Naive B cell (primary cell): ENCODE data around the gene SMC1B. TPM values are rescaled to one million over a fixed set of nuclear protein-coding genes. Genes with fewer than 3 reads are reported as not detected.

ENCODE experiments used
- ATAC-seq, 2 donors: fragments of 150-1000 bp; cut with Tn5 transposase; 2 replicates each; pipeline ENCODE4 v1.10.0; 2021; ENCODE audit warnings: low read depth in 2 of 2, mild to moderate bottlenecking in 2 of 2, moderate library complexity in 2 of 2
- DNase-seq: peaks from one replicate; pipeline ENCODE4 v3.0.0; 2022
- H3K27ac Mint-ChIP-seq, 6 donors: one replicate each; pipeline ENCODE4 v1.8.0; 2020 to 2022; ENCODE audit warnings: mild to moderate bottlenecking in 6 of 6, mixed read lengths in 6 of 6, moderate library complexity in 5 of 6, inconsistent platforms in 2 of 6
- H3K27me3 Mint-ChIP-seq, 3 donors: one replicate each; pipeline ENCODE4 v1.8.0; 2021 to 2022; ENCODE audit warnings: mixed read lengths in 3 of 3, mild to moderate bottlenecking in 1 of 3
- H3K36me3 Mint-ChIP-seq, 2 donors: one replicate each; pipeline ENCODE4 v1.8.0; 2020 to 2022; ENCODE audit warnings: mixed read lengths in 2 of 2, inconsistent platforms in 1 of 2, mild to moderate bottlenecking in 1 of 2
- H3K4me1 Mint-ChIP-seq, 3 donors: one replicate each; pipeline ENCODE4 v1.8.0; 2020 to 2022; ENCODE audit warnings: mixed read lengths in 3 of 3, inconsistent platforms in 1 of 3, mild to moderate bottlenecking in 1 of 3, moderate library complexity in 1 of 3
- H3K4me3 Mint-ChIP-seq, 8 donors: one replicate each; pipeline ENCODE4 v1.8.0; 2020 to 2022; ENCODE audit warnings: mild to moderate bottlenecking in 8 of 8, mixed read lengths in 8 of 8, moderate library complexity in 8 of 8, inconsistent platforms in 2 of 8
- H3K9me3 Mint-ChIP-seq, 7 donors: one replicate each; pipeline ENCODE4 v1.8.0; 2020 to 2022; ENCODE audit warnings: mixed read lengths in 7 of 7, mild to moderate bottlenecking in 5 of 7, inconsistent platforms in 2 of 7, moderate library complexity in 1 of 7
- polyA plus RNA-seq, 6 donors: library from polyadenylated mRNA; unstranded; fragments of 300-500 nt; fragmentation: Illumina TruSeq; gene quantifications; one replicate each; pipeline ENCODE4 v1.2.3, GENCODE V29; 2021; ENCODE audit warnings: low read depth in 6 of 6

Gene SMC1B, protein sequence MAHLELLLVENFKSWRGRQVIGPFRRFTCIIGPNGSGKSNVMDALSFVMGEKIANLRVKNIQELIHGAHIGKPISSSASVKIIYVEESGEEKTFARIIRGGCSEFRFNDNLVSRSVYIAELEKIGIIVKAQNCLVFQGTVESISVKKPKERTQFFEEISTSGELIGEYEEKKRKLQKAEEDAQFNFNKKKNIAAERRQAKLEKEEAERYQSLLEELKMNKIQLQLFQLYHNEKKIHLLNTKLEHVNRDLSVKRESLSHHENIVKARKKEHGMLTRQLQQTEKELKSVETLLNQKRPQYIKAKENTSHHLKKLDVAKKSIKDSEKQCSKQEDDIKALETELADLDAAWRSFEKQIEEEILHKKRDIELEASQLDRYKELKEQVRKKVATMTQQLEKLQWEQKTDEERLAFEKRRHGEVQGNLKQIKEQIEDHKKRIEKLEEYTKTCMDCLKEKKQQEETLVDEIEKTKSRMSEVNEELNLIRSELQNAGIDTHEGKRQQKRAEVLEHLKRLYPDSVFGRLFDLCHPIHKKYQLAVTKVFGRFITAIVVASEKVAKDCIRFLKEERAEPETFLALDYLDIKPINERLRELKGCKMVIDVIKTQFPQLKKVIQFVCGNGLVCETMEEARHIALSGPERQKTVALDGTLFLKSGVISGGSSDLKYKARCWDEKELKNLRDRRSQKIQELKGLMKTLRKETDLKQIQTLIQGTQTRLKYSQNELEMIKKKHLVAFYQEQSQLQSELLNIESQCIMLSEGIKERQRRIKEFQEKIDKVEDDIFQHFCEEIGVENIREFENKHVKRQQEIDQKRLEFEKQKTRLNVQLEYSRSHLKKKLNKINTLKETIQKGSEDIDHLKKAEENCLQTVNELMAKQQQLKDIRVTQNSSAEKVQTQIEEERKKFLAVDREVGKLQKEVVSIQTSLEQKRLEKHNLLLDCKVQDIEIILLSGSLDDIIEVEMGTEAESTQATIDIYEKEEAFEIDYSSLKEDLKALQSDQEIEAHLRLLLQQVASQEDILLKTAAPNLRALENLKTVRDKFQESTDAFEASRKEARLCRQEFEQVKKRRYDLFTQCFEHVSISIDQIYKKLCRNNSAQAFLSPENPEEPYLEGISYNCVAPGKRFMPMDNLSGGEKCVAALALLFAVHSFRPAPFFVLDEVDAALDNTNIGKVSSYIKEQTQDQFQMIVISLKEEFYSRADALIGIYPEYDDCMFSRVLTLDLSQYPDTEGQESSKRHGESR
- polyA plus RNA-seq, result not detected

GRCh38 chr22:45413368-45414211 lies at the start of gene SMC1B, which contains the start of gene RIBC2:
TSS of gene SMC1B (minus strand) at chr22:45413599. CDS start at chr22:45413567, 32 bp downstream.
TSS of gene RIBC2 (plus strand) at chr22:45413693. CDS start at chr22:45413887, 194 bp downstream.
- Mint-ChIP-seq H3K9me3 (peaks cover 0 to 4% (median 0%) of the 10 kb centered on the region in 7 donors), H3K4me3 (peak within 1 kb of the TSS; percentile 56 to 89 (median 80)), H3K27me3 (peaks cover 5 to 18% (median 8%) of the 10 kb centered on the region in 3 donors), H3K36me3 (no peaks in the 10 kb centered on the region), H3K27ac (peak within 1 kb of the TSS; percentile 56 to 95 (median 86)), H3K4me1 (peaks cover 3 to 12% (median 6%) of the 10 kb centered on the region in 3 donors)
- DNase-seq, result peak; percentile 40
- peak; percentile 85 to 93 for ATAC-seq

DNA sequence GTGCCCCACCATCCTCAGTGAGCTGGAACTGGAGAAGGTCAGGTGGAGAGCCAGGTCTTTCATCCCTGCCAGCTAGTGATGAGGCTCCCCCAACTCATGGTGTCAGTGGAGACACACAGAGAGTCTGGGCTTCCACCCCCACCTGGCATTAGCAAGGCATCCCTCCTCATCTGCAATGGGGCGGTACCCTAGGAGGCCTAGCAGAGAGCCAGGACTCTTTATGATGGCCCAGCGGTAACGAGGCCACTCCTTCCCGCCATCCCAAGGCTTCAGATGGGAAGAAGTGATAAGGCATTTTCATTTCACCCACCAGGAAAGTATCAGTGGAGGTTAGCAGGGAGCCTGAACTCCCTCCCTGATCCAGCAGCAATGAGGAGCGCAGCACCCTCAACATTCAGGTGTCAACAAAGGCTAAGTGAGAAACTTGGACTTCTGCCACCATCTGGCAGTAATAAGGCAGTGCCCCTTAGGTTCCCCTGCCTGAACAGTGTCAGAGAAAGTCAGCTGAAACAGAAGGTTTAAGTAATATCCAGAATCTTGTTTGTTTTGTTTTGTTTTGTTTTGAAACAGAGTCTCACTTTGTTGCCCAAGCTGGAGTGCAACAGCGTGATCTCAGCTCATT lies 48.7 kb upstream of the SMC1B start:
- ATAC-seq (no peak), DNase-seq (no peak)
- Mint-ChIP-seq H3K9me3 (peaks cover 0 to 12% (median 3%) of the 10 kb centered on the region in 7 donors), H3K36me3 (no peaks in the 10 kb centered on the region), H3K4me1 (no peaks in the 10 kb centered on the region), H3K27ac (no peak overlapping the region), H3K27me3 (peaks cover 5 to 18% (median 13%) of the 10 kb centered on the region in 3 donors), H3K4me3 (no peak overlapping the region)

DNA sequence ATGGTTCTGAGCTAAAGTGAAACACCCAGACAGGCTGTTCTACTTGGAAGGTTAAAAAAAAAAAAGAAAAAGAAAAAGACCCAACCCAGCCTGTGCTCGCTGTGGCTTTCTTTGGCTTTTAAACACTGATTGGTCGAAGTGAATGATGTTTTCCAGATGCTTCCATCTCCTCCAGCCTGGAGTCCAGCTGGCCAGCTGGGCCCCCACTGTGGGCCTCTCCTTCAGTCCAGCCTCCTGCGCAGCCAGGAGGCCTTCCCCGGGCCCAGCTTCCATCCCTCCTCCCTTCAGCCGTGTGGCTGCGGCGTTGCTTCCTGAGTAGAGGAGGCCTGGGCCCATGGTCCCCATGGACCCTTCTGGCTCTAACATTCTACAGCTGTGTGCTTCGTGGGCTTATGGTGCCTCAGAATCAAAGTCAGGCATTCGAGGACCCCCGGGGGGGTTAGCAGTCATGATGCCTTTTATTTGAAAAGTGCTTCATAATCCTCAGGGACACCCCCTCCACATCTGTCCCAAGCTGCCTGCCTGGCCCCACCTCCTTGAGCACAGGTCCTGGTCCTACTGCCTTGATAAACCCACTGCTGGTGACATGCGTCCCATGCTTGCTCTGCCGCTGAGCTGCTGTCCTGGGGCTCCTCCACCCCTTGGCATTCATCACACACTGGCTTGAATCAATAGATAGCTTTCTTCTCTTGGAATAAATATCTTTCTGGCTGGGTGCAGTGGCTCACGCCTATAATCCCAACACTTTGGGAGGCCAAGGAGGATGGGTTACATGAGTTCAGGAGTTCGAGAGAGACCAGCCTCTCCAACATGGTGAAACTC lies 47.1 kb upstream of the SMC1B start:
- Mint-ChIP-seq H3K4me1 (no peaks in the 10 kb centered on the region), H3K4me3 (no peak overlapping the region), H3K9me3 (peaks cover 0 to under 1% (median 0%) of the 10 kb centered on the region in 7 donors), H3K36me3 (no peaks in the 10 kb centered on the region), H3K27ac (no peak overlapping the region), H3K27me3 (peaks cover 5 to 29% (median 18%) of the 10 kb centered on the region in 3 donors)
- no peak for ATAC-seq
- DNase-seq, result no peak

DNA sequence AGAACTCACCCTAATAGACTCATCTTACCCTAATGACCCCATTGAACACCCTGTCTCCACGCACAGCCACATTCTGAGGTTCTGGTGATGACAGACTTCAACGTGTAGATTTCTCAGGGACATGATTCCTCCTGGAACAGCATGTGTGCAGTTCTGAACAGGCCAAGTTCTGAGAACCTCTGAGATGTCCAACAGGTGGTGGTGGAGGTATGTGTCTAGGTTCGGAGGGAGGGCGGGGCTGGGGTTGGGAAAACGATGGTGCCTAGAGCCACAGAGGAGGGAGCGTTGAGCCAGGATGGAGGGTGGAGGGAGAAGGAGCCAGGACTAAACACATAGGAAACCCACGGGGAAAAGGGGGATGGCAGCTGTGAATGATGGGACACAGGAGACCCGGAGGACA lies 45.8 kb upstream of the SMC1B start:
- peaks cover 2 to 24% (median 15%) of the 10 kb centered on the region in 3 donors for H3K27me3 Mint-ChIP-seq
- H3K36me3 Mint-ChIP-seq, result no peaks in the 10 kb centered on the region
- H3K9me3 Mint-ChIP-seq, result no peaks in the 10 kb centered on the region
- ATAC-seq (no peak), DNase-seq (no peak)
- H3K4me1 Mint-ChIP-seq, result no peaks in the 10 kb centered on the region
- H3K27ac Mint-ChIP-seq, result no peak overlapping the region
- peak overlapping the region in 1 of 8 donors; percentile 56 for H3K4me3 Mint-ChIP-seq

- Mint-ChIP-seq H3K27me3 (peaks cover 0 to 24% (median 15%) of the 10 kb centered on the region in 3 donors), H3K9me3 (no peaks in the 10 kb centered on the region), H3K4me3 (no peak overlapping the region), H3K36me3 (no peaks in the 10 kb centered on the region), H3K4me1 (no peaks in the 10 kb centered on the region), H3K27ac (no peak overlapping the region)
- no peak for ATAC-seq
- DNase-seq, result no peak
These were observed 45.1 kb upstream of the SMC1B start for GRCh38 chr22:45458532-45458931.

DNA sequence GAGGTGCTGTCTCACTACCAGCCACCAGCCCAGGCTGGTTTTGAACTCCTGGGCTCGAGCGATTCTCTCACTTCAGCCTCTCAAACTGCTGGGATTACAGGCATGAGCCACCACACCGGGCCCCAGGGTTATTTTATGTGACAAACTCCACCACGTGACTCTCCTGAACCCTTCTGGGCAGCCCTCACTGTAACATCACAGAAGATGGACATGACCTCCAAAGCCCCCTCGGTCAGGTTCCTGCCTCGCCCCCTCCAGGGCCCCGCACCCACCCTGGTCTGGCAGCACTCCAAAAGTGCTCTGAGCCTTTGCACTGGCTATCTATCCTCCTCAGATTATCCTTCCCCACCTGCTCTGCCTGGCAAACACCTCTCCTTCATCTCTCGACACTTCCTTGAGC lies 43.4 kb upstream of the SMC1B start:
- Mint-ChIP-seq H3K36me3 (no peaks in the 10 kb centered on the region), H3K4me3 (no peak overlapping the region), H3K9me3 (no peaks in the 10 kb centered on the region), H3K4me1 (no peaks in the 10 kb centered on the region), H3K27me3 (peaks cover 0 to 42% (median 23%) of the 10 kb centered on the region in 3 donors), H3K27ac (peak overlapping the region in 1 of 6 donors; percentile 76)
- DNase-seq (no peak), ATAC-seq (no peak)

GRCh38 chr22:45455621-45456020 lies 42.2 kb upstream of the SMC1B start:
- ATAC-seq (no peak), DNase-seq (no peak)
- Mint-ChIP-seq H3K27me3 (peaks cover 3 to 47% (median 23%) of the 10 kb centered on the region in 3 donors), H3K36me3 (no peaks in the 10 kb centered on the region), H3K9me3 (no peaks in the 10 kb centered on the region), H3K4me3 (no peak overlapping the region), H3K4me1 (no peaks in the 10 kb centered on the region), H3K27ac (no peak overlapping the region)

- Mint-ChIP-seq H3K36me3 (no peaks in the 10 kb centered on the region), H3K4me1 (no peaks in the 10 kb centered on the region), H3K4me3 (no peak overlapping the region), H3K27me3 (peaks cover 3 to 45% (median 23%) of the 10 kb centered on the region in 3 donors), H3K27ac (peak overlapping the region in 1 of 6 donors; percentile 34), H3K9me3 (no peaks in the 10 kb centered on the region)
- no peak for ATAC-seq
- no peak for DNase-seq
These were observed 41.8 kb upstream of the SMC1B start for GRCh38 chr22:45455212-45455611.

DNA sequence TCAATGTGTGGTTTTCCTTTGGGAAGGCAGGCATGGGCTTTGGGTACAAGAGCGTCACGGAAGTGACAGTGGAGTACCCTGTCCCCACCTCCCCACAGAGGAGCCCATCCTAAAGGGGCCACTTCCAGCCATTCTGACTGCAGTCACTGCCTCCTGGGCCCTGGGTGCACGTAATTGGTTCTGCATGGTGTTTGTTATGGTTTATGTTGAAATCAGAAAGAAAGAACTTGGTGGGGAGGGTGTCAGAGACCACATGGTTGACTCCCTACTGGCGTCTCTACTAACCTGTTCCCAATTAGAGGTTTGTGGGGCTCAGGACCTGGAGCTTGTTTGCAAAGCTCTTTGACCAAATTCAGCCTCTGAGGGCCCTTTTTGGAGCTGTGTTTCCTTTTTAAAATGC lies 40.9 kb upstream of the SMC1B start:
- ATAC-seq (no peak), DNase-seq (no peak)
- Mint-ChIP-seq H3K9me3 (no peaks in the 10 kb centered on the region), H3K36me3 (no peaks in the 10 kb centered on the region), H3K4me3 (no peak overlapping the region), H3K4me1 (no peaks in the 10 kb centered on the region), H3K27me3 (peaks cover 3 to 45% (median 23%) of the 10 kb centered on the region in 3 donors), H3K27ac (no peak overlapping the region)

GRCh38 chr22:45453764-45454163 lies 40.4 kb upstream of the SMC1B start:
- no peaks in the 10 kb centered on the region for H3K36me3 Mint-ChIP-seq
- no peak overlapping the region for H3K27ac Mint-ChIP-seq
- peaks cover 3 to 45% (median 23%) of the 10 kb centered on the region in 3 donors for H3K27me3 Mint-ChIP-seq
- no peaks in the 10 kb centered on the region for H3K9me3 Mint-ChIP-seq
- no peak overlapping the region for H3K4me3 Mint-ChIP-seq
- ATAC-seq (no peak), DNase-seq (no peak)
- no peaks in the 10 kb centered on the region for H3K4me1 Mint-ChIP-seq

DNA sequence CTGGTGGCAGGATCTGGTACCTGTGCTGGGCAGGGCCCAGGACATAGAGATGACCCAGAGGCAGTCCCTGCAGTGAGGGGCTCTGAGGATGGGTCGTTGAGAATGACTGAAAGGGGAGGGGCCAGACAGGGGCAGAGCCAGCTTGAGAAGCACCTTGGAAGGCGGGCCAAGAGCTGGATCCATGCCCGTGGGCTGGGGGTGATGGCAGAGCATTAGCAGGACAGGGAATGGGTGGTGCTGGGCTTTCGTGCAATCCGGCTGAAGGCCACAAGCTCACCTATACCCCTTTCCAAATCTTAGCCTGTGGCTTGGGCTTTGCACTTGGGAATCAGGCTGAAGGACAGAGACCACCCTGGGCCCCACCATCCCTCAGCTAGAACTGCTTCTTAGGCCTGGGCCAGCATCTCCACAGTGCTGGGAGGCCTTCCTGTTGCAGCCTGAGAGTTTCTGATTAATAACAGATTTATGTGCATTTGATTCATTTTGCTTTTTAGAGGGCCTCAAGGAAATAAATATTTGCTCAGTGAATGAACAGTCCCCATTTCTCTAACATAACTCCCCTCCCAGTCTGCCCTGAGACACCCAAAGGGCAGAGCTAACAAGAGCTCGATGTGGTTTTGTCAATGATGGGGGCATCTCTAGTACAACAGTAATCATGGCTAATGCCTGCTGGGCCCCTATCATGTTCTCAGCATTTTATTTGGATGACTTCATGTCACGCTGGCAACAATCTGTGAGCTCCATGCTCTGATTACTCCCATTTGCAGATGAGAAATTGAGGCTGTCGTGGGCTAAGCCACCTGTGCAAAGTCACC lies 39.4 kb upstream of the SMC1B start:
- H3K27me3 Mint-ChIP-seq, result peaks cover 3 to 45% (median 23%) of the 10 kb centered on the region in 3 donors
- H3K9me3 Mint-ChIP-seq, result no peaks in the 10 kb centered on the region
- H3K4me1 Mint-ChIP-seq, result no peaks in the 10 kb centered on the region
- H3K27ac Mint-ChIP-seq, result peak overlapping the region in 1 of 6 donors; percentile 80
- no peaks in the 10 kb centered on the region for H3K36me3 Mint-ChIP-seq
- peak overlapping the region in 1 of 8 donors; percentile 59 for H3K4me3 Mint-ChIP-seq
- no peak for DNase-seq
- no peak for ATAC-seq
